ENCODE measurements around the gene IL1RL2. TPM values are rescaled to one million over a fixed set of nuclear protein-coding genes. Genes with fewer than 3 reads are reported as not detected.

Gene IL1RL2
- total RNA-seq, 1 donor from 2014 or later, result not detected

DNA sequence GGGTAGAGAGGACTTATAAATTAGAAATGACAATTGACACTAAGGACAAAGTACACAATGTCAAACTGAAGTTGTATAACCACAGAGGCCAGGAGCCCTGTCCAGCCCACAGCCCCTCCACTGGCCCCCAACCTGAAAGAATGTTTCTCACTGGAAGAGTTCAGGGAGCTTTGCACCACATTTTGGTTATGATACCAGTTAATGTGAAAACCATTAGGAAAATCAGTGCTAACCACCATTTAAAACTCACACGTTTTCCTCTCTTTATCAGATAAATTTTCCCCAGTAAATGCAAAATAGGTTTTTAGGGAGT lies 6.2 kb upstream of the IL1RL2 start:
- Mint-ChIP-seq H3K36me3 (ENCODE audit: insufficient read depth) (no peaks in the 10 kb centered on the region), H3K9me3 (ENCODE audit: low read depth) (no peaks in the 10 kb centered on the region), H3K27ac (no peak overlapping the region), H3K27me3 (peaks cover 11% of the 10 kb centered on the region), H3K4me3 (ENCODE audit: low read depth) (no peak overlapping the region), H3K4me1 (ENCODE audit: low read depth) (peaks cover 7% of the 10 kb centered on the region)
- DNase-seq (ENCODE audit: low spot score, unreplicated experiment), result no peak
- TF ChIP-seq, protein P1, sequence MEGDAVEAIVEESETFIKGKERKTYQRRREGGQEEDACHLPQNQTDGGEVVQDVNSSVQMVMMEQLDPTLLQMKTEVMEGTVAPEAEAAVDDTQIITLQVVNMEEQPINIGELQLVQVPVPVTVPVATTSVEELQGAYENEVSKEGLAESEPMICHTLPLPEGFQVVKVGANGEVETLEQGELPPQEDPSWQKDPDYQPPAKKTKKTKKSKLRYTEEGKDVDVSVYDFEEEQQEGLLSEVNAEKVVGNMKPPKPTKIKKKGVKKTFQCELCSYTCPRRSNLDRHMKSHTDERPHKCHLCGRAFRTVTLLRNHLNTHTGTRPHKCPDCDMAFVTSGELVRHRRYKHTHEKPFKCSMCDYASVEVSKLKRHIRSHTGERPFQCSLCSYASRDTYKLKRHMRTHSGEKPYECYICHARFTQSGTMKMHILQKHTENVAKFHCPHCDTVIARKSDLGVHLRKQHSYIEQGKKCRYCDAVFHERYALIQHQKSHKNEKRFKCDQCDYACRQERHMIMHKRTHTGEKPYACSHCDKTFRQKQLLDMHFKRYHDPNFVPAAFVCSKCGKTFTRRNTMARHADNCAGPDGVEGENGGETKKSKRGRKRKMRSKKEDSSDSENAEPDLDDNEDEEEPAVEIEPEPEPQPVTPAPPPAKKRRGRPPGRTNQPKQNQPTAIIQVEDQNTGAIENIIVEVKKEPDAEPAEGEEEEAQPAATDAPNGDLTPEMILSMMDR (IDR thresholded peaks at IDR 0.05; ENCODE audit: unreplicated experiment), result no peak

DNA sequence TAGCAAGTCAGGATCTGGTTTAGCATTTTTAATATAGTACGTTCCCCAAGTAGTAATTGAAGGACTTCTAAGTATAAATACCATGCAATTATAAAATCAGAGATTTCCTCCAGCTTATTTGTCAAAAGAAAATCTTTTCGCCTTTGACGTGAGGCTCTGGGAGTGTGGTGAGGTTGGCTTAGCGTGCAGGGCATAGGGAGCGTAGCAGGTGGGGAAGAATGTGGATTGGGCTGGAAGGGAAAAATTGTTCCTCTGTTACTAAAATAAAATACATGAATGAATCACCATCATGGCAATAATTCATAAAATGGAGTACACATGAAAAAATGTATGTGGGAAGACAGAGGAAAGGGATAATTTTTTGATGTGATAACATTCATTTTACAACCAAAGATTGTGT lies 5.4 kb upstream of the IL1RL2 start:
- Mint-ChIP-seq H3K4me1 (ENCODE audit: low read depth) (peaks cover 7% of the 10 kb centered on the region), H3K27me3 (peaks cover 18% of the 10 kb centered on the region), H3K9me3 (ENCODE audit: low read depth) (no peaks in the 10 kb centered on the region), H3K36me3 (ENCODE audit: insufficient read depth) (no peaks in the 10 kb centered on the region), H3K4me3 (ENCODE audit: low read depth) (no peak overlapping the region), H3K27ac (no peak overlapping the region)
- no peak for DNase-seq (ENCODE audit: low spot score, unreplicated experiment)
- TF ChIP-seq, protein P1 (IDR thresholded peaks at IDR 0.05; ENCODE audit: unreplicated experiment), result no peak

DNA sequence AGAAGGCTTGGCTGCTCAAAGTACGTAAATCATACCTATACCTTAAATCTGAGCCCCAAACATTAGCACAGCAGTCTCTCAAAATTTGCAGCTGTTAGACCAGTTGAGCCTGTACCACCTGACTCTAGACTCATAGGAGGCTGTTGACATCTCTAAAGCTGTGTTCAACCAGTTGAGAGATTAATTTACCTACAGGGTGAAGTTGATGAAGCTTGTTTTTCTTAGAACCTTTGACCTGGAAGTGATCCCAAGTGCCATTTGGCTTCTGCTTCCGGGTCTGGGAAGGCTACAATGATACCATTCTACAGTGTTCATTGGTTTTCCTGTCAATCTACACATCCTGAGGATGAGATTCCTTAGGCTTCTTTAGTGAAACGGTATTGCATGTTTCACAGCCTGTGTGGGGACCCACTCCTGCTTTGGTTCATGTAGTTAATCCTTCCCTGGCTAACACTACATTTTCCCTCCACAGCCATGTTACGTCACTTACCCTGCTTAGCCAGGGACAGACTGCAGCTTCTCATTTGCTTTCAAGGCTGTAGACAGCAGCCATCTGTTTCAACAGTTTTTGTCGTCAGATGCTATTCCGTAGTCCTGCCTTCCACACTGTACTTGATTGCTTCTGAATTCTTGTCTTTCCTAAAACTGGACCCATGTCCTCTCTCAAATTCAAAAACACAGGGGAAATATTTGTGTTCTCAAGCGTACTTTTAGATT lies 4.7 kb upstream of the IL1RL2 start:
- DNase-seq (ENCODE audit: low spot score, unreplicated experiment), result no peak
- H3K36me3 Mint-ChIP-seq (ENCODE audit: insufficient read depth), result no peaks in the 10 kb centered on the region
- TF ChIP-seq, protein P1 (IDR thresholded peaks at IDR 0.05; ENCODE audit: unreplicated experiment), result no peak
- H3K4me3 Mint-ChIP-seq (ENCODE audit: low read depth), result no peak overlapping the region
- H3K4me1 Mint-ChIP-seq (ENCODE audit: low read depth), result peaks cover 7% of the 10 kb centered on the region
- no peaks in the 10 kb centered on the region for H3K9me3 Mint-ChIP-seq (ENCODE audit: low read depth)
- H3K27ac Mint-ChIP-seq, result no peak overlapping the region
- peaks cover 24% of the 10 kb centered on the region for H3K27me3 Mint-ChIP-seq

DNA sequence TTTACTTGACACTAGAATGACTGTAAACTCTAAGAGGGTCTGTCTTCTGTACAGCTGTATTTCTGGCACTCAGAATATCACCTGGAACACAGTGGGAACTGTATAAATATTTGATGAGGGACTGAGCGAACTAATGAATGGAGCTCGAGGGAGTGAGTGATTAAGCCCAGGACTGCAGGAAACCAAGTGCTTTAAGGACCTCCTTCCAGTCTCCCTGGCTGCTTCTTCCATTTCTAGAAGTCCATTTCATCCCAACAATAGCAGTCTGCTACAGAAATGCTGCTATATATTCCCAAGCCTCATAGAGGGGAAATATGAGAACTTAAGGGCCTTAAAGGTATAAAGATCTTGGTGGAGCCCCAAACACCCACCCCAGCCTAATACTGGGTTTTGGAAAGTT lies 2.8 kb upstream of the IL1RL2 start:
- Mint-ChIP-seq H3K27ac (no peak overlapping the region), H3K36me3 (ENCODE audit: insufficient read depth) (no peaks in the 10 kb centered on the region), H3K4me3 (ENCODE audit: low read depth) (no peak overlapping the region), H3K4me1 (ENCODE audit: low read depth) (peaks cover 7% of the 10 kb centered on the region), H3K27me3 (peaks cover 33% of the 10 kb centered on the region), H3K9me3 (ENCODE audit: low read depth) (no peaks in the 10 kb centered on the region)
- DNase-seq (ENCODE audit: low spot score, unreplicated experiment), result no peak
- TF ChIP-seq, protein P1 (IDR thresholded peaks at IDR 0.05; ENCODE audit: unreplicated experiment), result no peak

DNA sequence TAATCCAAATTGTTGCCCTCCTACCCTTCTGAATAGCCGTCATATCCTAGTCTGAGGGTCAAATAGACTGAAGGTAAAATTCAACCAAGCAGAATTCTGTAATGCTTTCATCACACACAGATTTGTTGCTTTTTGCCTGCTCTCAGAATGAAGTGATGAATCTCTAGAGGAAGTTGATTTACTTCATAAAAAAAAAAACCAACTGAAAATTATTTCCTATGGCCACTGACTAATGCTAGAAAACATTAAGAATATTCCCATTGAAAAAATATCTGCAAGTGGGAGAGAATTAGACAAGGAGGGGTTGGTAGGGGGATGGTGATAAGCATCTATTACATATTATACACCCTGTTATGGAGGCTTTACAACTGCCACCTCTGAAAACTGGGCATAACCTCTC lies 2.3 kb upstream of the IL1RL2 start:
- Mint-ChIP-seq H3K36me3 (ENCODE audit: insufficient read depth) (no peaks in the 10 kb centered on the region), H3K9me3 (ENCODE audit: low read depth) (no peaks in the 10 kb centered on the region), H3K4me1 (ENCODE audit: low read depth) (peaks cover 3% of the 10 kb centered on the region), H3K27ac (no peak overlapping the region), H3K4me3 (ENCODE audit: low read depth) (no peak overlapping the region), H3K27me3 (peaks cover 33% of the 10 kb centered on the region)
- TF ChIP-seq, protein P1 (IDR thresholded peaks at IDR 0.05; ENCODE audit: unreplicated experiment), result no peak
- no peak for DNase-seq (ENCODE audit: low spot score, unreplicated experiment)

Measured in progenitor cell of endocrine pancreas (in vitro differentiated cells).